Suprapubic skin (tissue), 4 donors: ENCODE data around the gene PJVK. TPM values are rescaled to one million over a fixed set of nuclear protein-coding genes. Genes with fewer than 3 reads are reported as not detected.

ENCODE experiments used
- DNase-seq, 2 donors: peaks; one replicate each; pipeline ENCODE4 v3.0.0-alpha.2; 2019; ENCODE audit warnings: low spot score in 2 of 2
- H3K27ac ChIP-seq: fragments of 200-600 bp; sonication (generic); one replicate; pipeline ENCODE4 v1.5.1; 2019
- H3K27me3 ChIP-seq: fragments of 200-600 bp; sonication (generic); one replicate; pipeline ENCODE4 v1.5.1; 2019
- H3K36me3 ChIP-seq: fragments of 200-600 bp; sonication (generic); one replicate; pipeline ENCODE4 v1.5.1; 2019
- H3K4me1 ChIP-seq: fragments of 200-600 bp; sonication (generic); one replicate; pipeline ENCODE4 v1.5.1; 2019
- H3K4me3 ChIP-seq: fragments of 200-600 bp; sonication (generic); one replicate; pipeline ENCODE4 v1.5.1; 2019; ENCODE audit warnings: mild to moderate bottlenecking
- H3K9me3 ChIP-seq: fragments of 200-600 bp; sonication (generic); one replicate; pipeline ENCODE4 v1.5.1; 2019
- EP300 ChIP-seq: sonication (generic); formaldehyde crosslinking; IDR thresholded peaks from one replicate; pipeline ENCODE4 v1.6.1; 2017; ENCODE audit warnings: antibody characterized with exemption
- POLR2A ChIP-seq, 2 donors: fragments of 450-650 bp; IDR thresholded peaks; one replicate each; pipeline ENCODE4 v1.6.1; 2017; ENCODE audit warnings: antibody characterized with exemption in 2 of 2, mild to moderate bottlenecking in 2 of 2, moderate library complexity in 2 of 2
- POLR2AphosphoS5 ChIP-seq, 3 donors: sonication (generic); formaldehyde crosslinking; IDR thresholded peaks; one replicate each; pipeline ENCODE4 v1.6.1; 2017; ENCODE audit warnings: antibody characterized with exemption in 3 of 3
- WGBS: methylation state at CpG from one replicate; pipeline ENCODE4 v1.1.5; 2018; 5-methylcytosine and 5-hydroxymethylcytosine counted together
- total RNA-seq, 4 donors: library from RNA; depleted of rRNA; stranded (reverse); fragments of >200 nt; gene quantifications; one replicate each; pipeline ENCODE4 v1.1.0, GENCODE V29; 2016
- TF ChIP-seq, protein P1 (sequence below), 2 donors: fragments of 200-600 bp in 1 of 2; fragments of 450-650 bp in 1 of 2; sonication (generic) in 1 of 2; IDR thresholded peaks; one replicate each; pipeline ENCODE4 v1.5.1; 2016 to 2019; ENCODE audit warnings: antibody characterized with exemption in 2 of 2, mild to moderate bottlenecking in 1 of 2, moderate library complexity in 1 of 2

The PJVK gene
- 1 to 10 TPM; 1.7 to 6.6 (median 2.7) TPM for total RNA-seq

GRCh38 chr2:178450774-178451525 lies at the start of gene PJVK, which contains the start of gene PRKRA:
PJVK (plus strand) TSS chr2:178451378; CDS start chr2:178453410, 2,032 bp downstream.
PRKRA (minus strand) TSS chr2:178451175; CDS start chr2:178451030, 145 bp downstream.
- DNase-seq, result peak; percentile 97 to 98
- WGBS, result 7% methylated on average over 11 of the region's 76 CpGs
- H3K27ac ChIP-seq, result peak within 1 kb of the TSS; percentile 100
- no peaks in the 10 kb centered on the region for H3K27me3 ChIP-seq
- TF ChIP-seq POLR2A (IDR thresholded peaks at IDR 0.05) (peak; percentile 66 to 72), POLR2AphosphoS5 (IDR thresholded peaks at IDR 0.05) (peak; percentile 38 to 77 (median 65)), EP300 (no peak)
- TF ChIP-seq, protein P1, sequence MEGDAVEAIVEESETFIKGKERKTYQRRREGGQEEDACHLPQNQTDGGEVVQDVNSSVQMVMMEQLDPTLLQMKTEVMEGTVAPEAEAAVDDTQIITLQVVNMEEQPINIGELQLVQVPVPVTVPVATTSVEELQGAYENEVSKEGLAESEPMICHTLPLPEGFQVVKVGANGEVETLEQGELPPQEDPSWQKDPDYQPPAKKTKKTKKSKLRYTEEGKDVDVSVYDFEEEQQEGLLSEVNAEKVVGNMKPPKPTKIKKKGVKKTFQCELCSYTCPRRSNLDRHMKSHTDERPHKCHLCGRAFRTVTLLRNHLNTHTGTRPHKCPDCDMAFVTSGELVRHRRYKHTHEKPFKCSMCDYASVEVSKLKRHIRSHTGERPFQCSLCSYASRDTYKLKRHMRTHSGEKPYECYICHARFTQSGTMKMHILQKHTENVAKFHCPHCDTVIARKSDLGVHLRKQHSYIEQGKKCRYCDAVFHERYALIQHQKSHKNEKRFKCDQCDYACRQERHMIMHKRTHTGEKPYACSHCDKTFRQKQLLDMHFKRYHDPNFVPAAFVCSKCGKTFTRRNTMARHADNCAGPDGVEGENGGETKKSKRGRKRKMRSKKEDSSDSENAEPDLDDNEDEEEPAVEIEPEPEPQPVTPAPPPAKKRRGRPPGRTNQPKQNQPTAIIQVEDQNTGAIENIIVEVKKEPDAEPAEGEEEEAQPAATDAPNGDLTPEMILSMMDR (IDR thresholded peaks at IDR 0.05), result no peak
- H3K36me3 ChIP-seq, result peaks cover 14% of the 10 kb centered on the region
- H3K9me3 ChIP-seq, result no peaks in the 10 kb centered on the region
- peaks cover 32% of the 10 kb centered on the region for H3K4me1 ChIP-seq
- peak within 1 kb of the TSS; percentile 99 for H3K4me3 ChIP-seq

DNA sequence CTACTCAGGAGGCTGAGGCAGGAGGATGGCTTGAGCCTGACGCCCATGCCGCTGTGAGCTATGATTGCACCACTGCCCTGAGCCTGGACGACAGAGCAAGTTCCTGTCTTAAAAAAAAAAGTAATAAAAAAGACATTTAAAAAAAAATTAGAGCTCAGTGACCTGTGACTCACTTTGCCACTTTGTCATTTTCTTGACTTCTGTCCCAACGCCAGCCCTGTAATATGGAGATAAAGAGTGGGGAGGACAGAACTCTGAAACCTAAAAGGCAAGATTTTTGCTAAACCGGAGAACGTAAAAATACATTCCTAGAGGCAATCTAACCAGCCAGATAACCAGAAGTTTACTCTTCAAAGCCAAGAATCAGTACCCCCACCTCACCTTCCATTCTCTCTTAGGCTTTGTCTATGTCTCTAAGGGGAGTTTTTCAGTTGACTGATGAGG lies 49.2 kb upstream of the PJVK start:
- H3K27ac ChIP-seq, result no peak overlapping the region
- H3K27me3 ChIP-seq, result no peaks in the 10 kb centered on the region
- H3K4me1 ChIP-seq, result no peaks in the 10 kb centered on the region
- TF ChIP-seq EP300 (no peak), POLR2AphosphoS5 (IDR thresholded peaks at IDR 0.05) (no peak), POLR2A (IDR thresholded peaks at IDR 0.05) (no peak)
- TF ChIP-seq, protein P1 (IDR thresholded peaks at IDR 0.05), result no peak
- WGBS, result 60% methylated on average over 6 of the region's 6 CpGs
- no peak for DNase-seq
- H3K36me3 ChIP-seq, result no peaks in the 10 kb centered on the region
- H3K9me3 ChIP-seq, result no peaks in the 10 kb centered on the region
- H3K4me3 ChIP-seq, result no peak overlapping the region

DNA sequence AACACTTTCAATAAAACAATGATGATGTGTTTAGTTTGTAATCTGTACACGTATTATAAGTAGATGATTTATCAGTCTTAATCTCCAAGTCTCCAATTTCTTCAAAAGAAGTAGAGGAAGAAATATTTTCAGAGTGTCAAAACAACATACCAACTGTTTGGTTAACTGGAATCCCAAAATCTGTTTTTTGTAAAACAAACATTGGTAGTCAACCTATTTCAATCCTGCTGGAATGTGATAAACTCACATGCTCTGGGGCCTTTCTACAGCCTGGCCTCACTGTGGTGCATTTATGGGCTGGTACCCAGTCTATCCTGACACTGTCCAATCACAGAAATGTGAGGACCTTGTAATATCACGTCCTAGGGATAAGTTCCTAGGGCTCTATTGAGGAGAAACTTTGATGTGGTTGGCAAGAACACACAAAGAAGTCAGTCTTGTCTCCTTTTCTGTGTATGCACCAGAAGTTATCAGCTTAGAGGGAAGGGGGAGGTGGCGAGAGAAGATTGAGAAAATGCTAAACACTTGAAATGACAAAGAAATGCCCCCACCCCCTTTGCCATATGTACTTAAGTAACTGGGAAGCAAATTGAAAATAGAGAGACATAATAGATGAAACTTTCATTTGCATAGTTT lies 47.4 kb upstream of the PJVK start:
- TF ChIP-seq POLR2A (IDR thresholded peaks at IDR 0.05) (no peak), EP300 (no peak), POLR2AphosphoS5 (IDR thresholded peaks at IDR 0.05) (no peak)
- TF ChIP-seq, protein P1 (IDR thresholded peaks at IDR 0.05), result no peak
- Histone ChIP-seq H3K36me3 (no peaks in the 10 kb centered on the region), H3K27me3 (no peaks in the 10 kb centered on the region), H3K4me1 (no peaks in the 10 kb centered on the region), H3K27ac (no peak overlapping the region), H3K9me3 (no peaks in the 10 kb centered on the region), H3K4me3 (no peak overlapping the region)
- WGBS, result 75% methylated on average over 3 of the region's 3 CpGs
- DNase-seq, result no peak

- no peak overlapping the region for H3K27ac ChIP-seq
- TF ChIP-seq POLR2AphosphoS5 (IDR thresholded peaks at IDR 0.05) (no peak), EP300 (no peak), POLR2A (IDR thresholded peaks at IDR 0.05) (no peak)
- TF ChIP-seq, protein P1 (IDR thresholded peaks at IDR 0.05), result no peak
- no peak for DNase-seq
- H3K4me1 ChIP-seq, result no peaks in the 10 kb centered on the region
- H3K9me3 ChIP-seq, result no peaks in the 10 kb centered on the region
- 44% methylated on average over 4 of the region's 4 CpGs for WGBS
- H3K36me3 ChIP-seq, result no peaks in the 10 kb centered on the region
- no peak overlapping the region for H3K4me3 ChIP-seq
- H3K27me3 ChIP-seq, result no peaks in the 10 kb centered on the region
Measured at GRCh38 chr2:178404368-178404767, 46.8 kb upstream of the PJVK start.

DNA sequence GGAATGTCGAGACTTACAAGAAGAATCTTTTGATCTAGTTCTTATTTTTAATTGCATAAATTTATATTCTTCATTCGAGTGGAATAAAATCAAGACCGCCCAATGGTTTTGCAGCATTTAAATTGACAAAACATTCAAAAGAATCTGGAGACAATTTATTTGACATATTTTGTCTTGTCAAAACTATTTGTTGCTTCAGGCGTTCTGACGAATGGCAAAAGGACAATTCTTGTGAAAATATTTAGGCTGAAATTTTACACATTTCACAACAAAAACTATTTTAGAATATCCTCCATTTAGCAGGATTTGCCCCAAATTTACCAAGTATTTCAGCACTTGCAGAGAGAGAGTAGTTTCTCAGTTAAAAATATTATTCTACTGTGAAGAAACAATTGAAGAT lies 41.9 kb upstream of the PJVK start:
- 63% methylated on average over 5 of the region's 5 CpGs for WGBS
- no peak overlapping the region for H3K27ac ChIP-seq
- H3K27me3 ChIP-seq, result no peaks in the 10 kb centered on the region
- no peaks in the 10 kb centered on the region for H3K9me3 ChIP-seq
- TF ChIP-seq POLR2AphosphoS5 (IDR thresholded peaks at IDR 0.05) (no peak), EP300 (no peak), POLR2A (IDR thresholded peaks at IDR 0.05) (no peak)
- TF ChIP-seq, protein P1 (IDR thresholded peaks at IDR 0.05), result no peak
- no peak overlapping the region for H3K4me3 ChIP-seq
- peaks cover 8% of the 10 kb centered on the region for H3K4me1 ChIP-seq
- DNase-seq, result no peak
- no peaks in the 10 kb centered on the region for H3K36me3 ChIP-seq
